HG02642 (cell line): ENCODE measurements around the gene TEKT4.
"Not testable (repeated sequence)": the region's sequence is repeated elsewhere in the genome, so short reads cannot be mapped to it uniquely, and the experiment has no call there.

Experiments
- ATAC-seq: cut with Tn5 transposase; IDR thresholded peaks from one replicate; pipeline ENCODE4 v1.9.1; 2021; ENCODE audit warnings: mild to moderate bottlenecking; ENCODE audit not compliant: unreplicated experiment, poor library complexity

The TEKT4 gene

GRCh38 chr2:94875820-94876522 is 4.7 kb downstream of the TEKT4 start:
- no peak for ATAC-seq

GRCh38 chr2:94876523-94876863 is 5.3 kb downstream of the TEKT4 start:
- ATAC-seq: no peak

- ATAC-seq: no peak
Measured at GRCh38 chr2:94877129-94877528, 5.9 kb downstream of the TEKT4 start.

- not testable (repeated sequence) for ATAC-seq
Measured at GRCh38 chr2:94878575-94878974, 7.3 kb downstream of the TEKT4 start.

GRCh38 chr2:94879314-94879981 is 8.2 kb downstream of the TEKT4 start:
- ATAC-seq: no peak

- ATAC-seq: no peak
Measured at GRCh38 chr2:94879982-94880377, 8.8 kb downstream of the TEKT4 start.

- no peak for ATAC-seq
Measured at GRCh38 chr2:94880507-94880906, 9.3 kb downstream of the TEKT4 start.

- ATAC-seq: no peak
Measured at GRCh38 chr2:94881070-94881469, 9.8 kb downstream of the TEKT4 start.

- ATAC-seq: no peak
Measured at GRCh38 chr2:94890234-94890633, 19.0 kb downstream of the TEKT4 start.

GRCh38 chr2:94895273-94895672 is 24.0 kb downstream of the TEKT4 start:
- ATAC-seq: not testable (repeated sequence)

GRCh38 chr2:94906976-94907375 is 35.7 kb downstream of the TEKT4 start:
- not testable (repeated sequence) for ATAC-seq

GRCh38 chr2:94923196-94923595 is 52.0 kb downstream of the TEKT4 start:
- ATAC-seq: no peak

GRCh38 chr2:94924999-94925398 is 53.8 kb downstream of the TEKT4 start:
- not testable (repeated sequence) for ATAC-seq
